Activated CD8-positive, alpha-beta memory T cell treated with anti-CD3 and anti-CD28 coated beads for 1 hour (primary cell): ENCODE measurements around the gene GPI.

Experiments used
- DNase-seq, 2 donors: peaks; one replicate each; pipeline ENCODE4 v3.0.0-alpha.2; 2020; ENCODE audit warnings: low read depth in 1 of 2; ENCODE audit errors: extremely low read depth in 1 of 2

GPI gene

GRCh38 chr19:34337739-34338138, 27.3 kb upstream of the GPI start:
- DNase-seq, result no peak

- no peak for DNase-seq
Measured at GRCh38 chr19:34341935-34342680, 22.9 kb upstream of the GPI start.

DNA sequence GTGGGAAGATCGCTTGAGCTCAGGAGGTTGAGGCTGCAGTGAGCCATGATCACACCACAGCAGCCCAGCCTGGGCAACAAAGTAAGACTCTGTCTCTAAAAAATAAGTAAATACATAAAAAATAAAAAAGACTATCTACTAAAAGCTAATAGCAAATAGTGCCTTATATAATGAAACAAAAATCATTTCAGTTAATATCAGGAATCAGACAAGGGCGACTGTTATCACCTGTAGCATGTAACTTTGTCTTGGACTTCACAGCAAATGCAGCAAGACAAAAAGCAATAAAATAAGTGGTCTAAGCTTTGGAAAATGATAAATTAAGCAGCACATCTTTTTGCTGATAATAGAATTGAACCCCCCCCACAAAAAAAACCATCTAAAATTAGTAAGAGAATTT, 21.2 kb upstream of the GPI start:
- no peak for DNase-seq

GRCh38 chr19:34345947-34346351, 19.0 kb upstream of the GPI start:
- DNase-seq, result peak in 1 of 2 donors; percentile 61

GRCh38 chr19:34347561-34348165, 17.3 kb upstream of the GPI start:
- no peak for DNase-seq

DNA sequence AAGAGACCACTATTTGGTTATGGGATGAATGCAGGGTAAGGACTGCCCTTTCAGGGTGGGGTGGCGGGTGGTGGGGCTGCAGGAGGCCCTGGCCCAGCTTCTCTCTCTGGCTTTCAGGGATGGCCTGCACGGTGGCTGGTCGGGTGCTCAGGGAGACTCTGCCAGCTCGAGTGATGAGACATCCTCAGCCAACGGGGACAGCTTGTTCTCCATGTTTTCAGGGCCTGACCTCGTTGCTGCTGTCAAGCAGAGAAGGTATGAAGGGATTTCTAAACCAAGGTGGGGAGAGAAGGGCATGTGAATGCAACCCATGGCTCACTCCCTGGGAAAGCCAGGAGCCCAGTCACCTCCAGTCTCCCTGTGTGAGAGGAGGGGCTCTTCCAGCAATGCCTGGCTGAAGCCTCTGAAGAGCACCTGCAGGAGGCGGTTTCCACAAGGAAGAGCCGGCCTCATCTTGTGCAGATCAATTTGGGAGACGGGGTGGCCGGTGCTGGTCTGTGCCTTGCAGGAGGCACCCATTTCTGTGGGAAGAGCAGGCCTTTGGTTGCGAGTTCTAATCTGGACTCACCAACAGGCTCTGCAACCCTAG, 16.0 kb upstream of the GPI start:
- no peak for DNase-seq

- DNase-seq, result peak; percentile 22 to 32
Measured at GRCh38 chr19:34350161-34350561, 14.8 kb upstream of the GPI start.

DNA sequence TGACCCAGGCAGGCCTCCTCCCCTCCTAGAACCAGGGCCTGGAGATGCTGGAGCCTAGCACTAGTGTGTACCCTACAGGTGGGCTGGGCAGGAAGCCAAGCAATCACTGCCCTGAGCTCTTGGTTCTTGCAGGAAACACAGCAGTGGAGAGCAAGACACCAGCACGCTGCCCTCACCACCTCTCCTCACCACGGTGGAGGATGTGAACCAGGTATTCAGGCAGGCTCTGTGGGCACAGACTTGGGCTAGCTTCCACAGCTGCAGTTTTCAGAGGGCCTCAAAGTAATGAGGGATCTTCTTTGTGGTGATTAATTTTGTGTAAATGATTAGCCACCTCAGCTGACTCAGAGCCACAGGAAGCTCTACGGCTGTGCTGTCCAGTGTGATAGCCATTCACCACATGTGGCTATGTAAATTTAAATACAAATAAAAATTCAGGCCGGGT, 13.6 kb upstream of the GPI start:
- DNase-seq, result no peak

DNA sequence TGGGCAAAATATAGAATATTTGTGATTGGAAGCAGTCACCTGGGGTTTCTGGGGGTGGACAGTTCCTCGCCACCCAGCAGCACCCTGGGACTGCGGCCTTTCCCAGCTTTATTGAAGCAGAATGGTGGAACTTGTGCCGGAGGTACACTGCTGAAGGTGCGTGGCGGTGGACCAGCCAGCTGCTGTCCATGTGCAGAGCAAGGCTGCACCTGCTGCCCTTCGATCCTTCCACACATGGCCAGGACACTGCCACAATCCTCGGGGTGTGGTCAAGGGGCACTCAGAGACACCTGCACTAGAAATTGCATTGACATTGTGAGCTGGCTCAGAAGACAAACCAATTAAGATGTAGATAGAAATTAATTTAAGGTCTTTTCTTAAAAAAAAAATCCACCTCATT, 11.4 kb upstream of the GPI start:
- DNase-seq, result no peak

- no peak for DNase-seq
Measured at GRCh38 chr19:34355201-34355600, 9.8 kb upstream of the GPI start.

GRCh38 chr19:34356875-34357274, 8.1 kb upstream of the GPI start:
- DNase-seq, result no peak

GRCh38 chr19:34357431-34357830, 7.6 kb upstream of the GPI start:
- DNase-seq, result no peak

GRCh38 chr19:34359140-34359953, 5.6 kb upstream of the GPI start:
- peak; percentile 76 to 87 for DNase-seq

GRCh38 chr19:34359954-34360315, 5.1 kb upstream of the GPI start:
- DNase-seq, result no peak

- DNase-seq, result no peak
Measured at GRCh38 chr19:34360354-34360909, 4.6 kb upstream of the GPI start.

GRCh38 chr19:34362679-34363069, 2.3 kb upstream of the GPI start:
- DNase-seq, result no peak

GRCh38 chr19:34363094-34363493, 1.9 kb upstream of the GPI start:
- DNase-seq, result no peak

DNA sequence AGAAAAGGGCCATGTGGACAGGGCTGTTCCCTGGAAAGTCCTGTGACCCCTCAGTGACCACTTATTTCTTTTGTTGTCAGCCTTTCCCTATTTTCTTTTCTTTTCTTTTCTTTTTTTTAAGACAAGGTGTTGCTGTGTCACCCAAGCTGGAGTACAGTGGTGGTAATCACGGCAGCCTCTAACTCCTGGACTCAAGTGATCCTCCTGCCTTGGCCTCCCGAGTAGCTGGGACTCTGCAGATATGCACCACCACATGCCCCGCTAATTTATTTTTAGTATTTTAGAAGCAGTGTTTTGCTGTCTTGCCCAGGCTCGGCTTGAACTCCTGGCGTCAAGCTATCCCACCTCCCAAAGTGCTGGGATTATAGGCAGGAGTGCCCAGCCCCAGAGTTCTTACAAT, 1.1 kb upstream of the GPI start:
- DNase-seq, result no peak

DNA sequence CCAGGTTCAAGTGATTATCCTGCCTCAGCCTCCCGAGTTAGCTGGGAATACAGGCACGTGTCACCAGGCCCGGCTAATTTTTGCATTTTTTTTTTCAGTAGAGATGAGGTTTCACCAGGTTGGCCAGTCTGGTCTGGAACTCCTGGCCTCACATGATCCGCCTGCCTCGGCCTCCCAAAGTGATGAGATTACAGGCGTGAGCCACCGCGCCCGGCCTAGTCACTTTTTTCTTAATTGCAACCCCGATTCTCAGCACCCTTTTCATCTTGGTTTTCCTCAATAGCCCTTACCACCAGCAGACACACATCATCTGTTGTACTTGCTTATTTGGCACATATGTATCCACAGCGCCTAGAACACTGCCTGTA, 550 bp upstream of the GPI start:
- no peak for DNase-seq

DNA sequence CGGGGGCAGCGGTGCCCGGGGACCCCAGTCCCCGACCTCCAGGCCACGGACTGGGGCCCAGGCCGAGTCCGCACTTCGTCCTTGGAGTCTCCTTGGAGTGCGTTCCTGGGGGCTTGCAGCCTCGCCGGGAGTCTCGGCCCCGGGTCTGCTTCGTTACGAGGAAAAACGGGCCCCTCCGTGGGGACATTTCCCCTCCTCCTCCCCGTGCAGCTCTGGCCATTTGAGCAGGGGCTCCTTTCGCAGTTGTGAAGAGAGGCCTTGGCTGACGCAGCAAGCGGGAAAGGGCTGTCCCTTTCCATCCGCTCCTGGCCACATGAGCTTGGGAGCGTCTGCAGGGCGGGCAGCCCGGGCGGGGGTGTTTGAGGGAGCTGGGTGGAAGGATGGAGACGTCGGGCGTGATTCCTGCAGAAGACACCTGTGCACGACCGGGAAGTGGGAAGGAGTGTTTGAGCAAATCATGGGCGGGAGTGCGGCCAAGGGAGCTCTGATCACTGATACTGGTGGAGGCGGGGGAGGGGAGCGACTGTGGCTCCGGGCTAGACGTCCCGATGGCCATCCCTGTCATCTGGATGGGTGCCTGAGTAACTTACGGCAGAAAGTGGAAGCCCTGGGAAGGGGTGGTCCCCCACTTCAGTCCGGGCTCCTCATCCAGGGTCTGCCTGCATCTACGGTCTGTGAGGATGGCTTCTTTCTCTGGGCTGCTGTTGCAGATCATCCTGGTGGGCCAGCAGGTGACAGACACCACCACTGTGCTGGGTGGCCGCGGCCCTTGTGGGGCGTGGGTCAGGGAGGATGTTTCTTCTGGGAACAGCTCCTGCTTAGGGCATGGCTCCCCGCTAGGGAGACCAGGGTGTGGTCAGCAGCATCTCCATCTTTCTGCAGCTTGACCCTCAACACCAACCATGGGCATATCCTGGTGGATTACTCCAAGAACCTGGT, 736 bp downstream of the GPI start:
- no peak for DNase-seq
